GM19239 (cell line): ENCODE measurements around the gene RBM47.
"Not testable (repeated sequence)": the region's sequence is repeated elsewhere in the genome, so short reads cannot be mapped to it uniquely, and the experiment has no call there.

ENCODE experiments used
- DNase-seq: peaks from one replicate; pipeline ENCODE4 v3.0.0; 2011; ENCODE audit warnings: low spot score; ENCODE audit not compliant: insufficient read length
- FAIRE-seq: peaks from 2 replicates; lab custom pipeline; 2011; peaks lifted over from hg19 to GRCh38; lab: Jason Lieb, UNC

The RBM47 gene

GRCh38 chr4:40629401-40630334 is at the start of gene RBM47:
RBM47 (minus strand) TSS chr4:40629864; CDS start chr4:40438893, 190,971 bp downstream.
- FAIRE-seq (no peak), DNase-seq (no peak)

GRCh38 chr4:40678421-40678820 is 48.8 kb upstream of the RBM47 start:
- FAIRE-seq: peak; percentile 55

GRCh38 chr4:40675166-40675565 is 45.5 kb upstream of the RBM47 start:
- DNase-seq (no peak), FAIRE-seq (no peak)

More at GRCh38 chr4:40678421-40678820, 48.8 kb upstream of the RBM47 start:
- DNase-seq: no peak

GRCh38 chr4:40672528-40673522 is 43.2 kb upstream of the RBM47 start:
- FAIRE-seq (peak; percentile 98), DNase-seq (peak; percentile 28)

- DNase-seq (no peak), FAIRE-seq (no peak)
These were observed 39.8 kb upstream of the RBM47 start for GRCh38 chr4:40669504-40669903.

GRCh38 chr4:40665842-40666241 is 36.2 kb upstream of the RBM47 start:
- no peak for DNase-seq
- FAIRE-seq: peak; percentile 86

- DNase-seq (no peak), FAIRE-seq (peak; percentile 94)
These were observed 33.4 kb upstream of the RBM47 start for GRCh38 chr4:40662962-40663604.

GRCh38 chr4:40661803-40662202 is 32.1 kb upstream of the RBM47 start:
- FAIRE-seq (no peak), DNase-seq (no peak)

GRCh38 chr4:40656201-40656863 is 26.7 kb upstream of the RBM47 start:
- DNase-seq (peak; percentile 41), FAIRE-seq (peak; percentile 99)

- FAIRE-seq: no peak
These were observed 21.6 kb upstream of the RBM47 start for GRCh38 chr4:40651280-40651679.

GRCh38 chr4:40649321-40649720 is 19.7 kb upstream of the RBM47 start:
- no peak for DNase-seq
- no peak for FAIRE-seq

More at GRCh38 chr4:40651280-40651679, 21.6 kb upstream of the RBM47 start:
- DNase-seq: no peak

- FAIRE-seq: no peak
These were observed 19.1 kb upstream of the RBM47 start for GRCh38 chr4:40648742-40649281.

GRCh38 chr4:40648131-40648530 is 18.5 kb upstream of the RBM47 start:
- DNase-seq (no peak), FAIRE-seq (peak; percentile 66)

More at GRCh38 chr4:40648742-40649281, 19.1 kb upstream of the RBM47 start:
- no peak for DNase-seq

GRCh38 chr4:40645586-40645985 is 15.9 kb upstream of the RBM47 start:
- FAIRE-seq: no peak
- DNase-seq: no peak

- FAIRE-seq (peak; percentile 81), DNase-seq (no peak)
These were observed 2.4 kb upstream of the RBM47 start for GRCh38 chr4:40632080-40632479.

GRCh38 chr4:40630335-40631021 is 814 bp upstream of the RBM47 start:
- FAIRE-seq (peak; percentile 95), DNase-seq (peak; percentile 46)

- peak; percentile 94 for FAIRE-seq
- DNase-seq: no peak
These were observed 776 bp downstream of the RBM47 start for GRCh38 chr4:40628888-40629287.

GRCh38 chr4:40628407-40628806 is 1.3 kb downstream of the RBM47 start:
- not testable (repeated sequence) for DNase-seq, FAIRE-seq

GRCh38 chr4:40627540-40627939 is 2.1 kb downstream of the RBM47 start:
- FAIRE-seq (no peak), DNase-seq (no peak)
